Psoas muscle (tissue), 8 donors: ENCODE measurements around the gene SPP2. TPM values are rescaled to one million over a fixed set of nuclear protein-coding genes. Genes with fewer than 3 reads are reported as not detected.

ENCODE experiments used
- ATAC-seq, 4 donors: fragments of 200-7000 bp; cut with Tn5 transposase; one replicate each; pipeline ENCODE4 v1.9.1; 2020; ENCODE audit warnings: moderate library complexity in 3 of 4, mild to moderate bottlenecking in 2 of 4
- DNase-seq, 2 donors: peaks; one replicate each; pipeline ENCODE4 v3.0.0-alpha.2; 2020
- H3K27ac ChIP-seq: fragments of 200-600 bp; one replicate; pipeline ENCODE4 v1.8.0; 2022
- H3K27me3 ChIP-seq, 3 donors: fragments of 200-600 bp in 1 of 3; one replicate each; pipeline versions ENCODE4 v1.6.1 to v1.8.0; 2013 to 2022; ENCODE audit warnings: low read length in 2 of 3, mild to moderate bottlenecking in 2 of 3, moderate library complexity in 1 of 3; ENCODE audit not compliant: insufficient read depth in 3 of 3
- H3K36me3 ChIP-seq, 2 donors: fragments of 200-600 bp in 1 of 2; one replicate each; pipeline versions ENCODE4 v1.6.1 to v1.8.0; 2013 to 2022; ENCODE audit warnings: low read depth in 1 of 2, mild to moderate bottlenecking in 1 of 2, moderate library complexity in 1 of 2; ENCODE audit not compliant: insufficient read depth in 1 of 2
- H3K4me1 ChIP-seq: fragments of 200-600 bp; one replicate; pipeline ENCODE4 v1.8.0; 2022
- H3K4me3 ChIP-seq: fragments of 200-600 bp; one replicate; pipeline ENCODE4 v1.8.0; 2022; ENCODE audit warnings: mild to moderate bottlenecking
- H3K9me3 ChIP-seq: fragments of 200-600 bp; one replicate; pipeline ENCODE4 v1.8.0; 2022
- WGBS, 3 donors: extraction: QIAGEN DNeasy Blood & Tissue Kit; methylation state at CpG; one replicate each; pipeline versions ENCODE4 v1.1.6 to v1.1.7; 2013; 5-methylcytosine and 5-hydroxymethylcytosine counted together
- intact Hi-C, 2 donors: fragments of 100-400 bp; cut with DNase I; formaldehyde crosslinking; loops; one replicate each; pipeline versions ENCODE4 v1.11.0 to v1.14.2; 2022
- polyA plus RNA-seq, 3 donors: library from polyadenylated mRNA; stranded (reverse); fragments of 200-250 nt; gene quantifications; one replicate each; pipeline ENCODE4 v1.2.3, GENCODE V29; 2013
- total RNA-seq, 4 donors: library from RNA; stranded (reverse); fragmentation: NEBNext Ultra II Directional in 2 of 4; extraction: Animal tissue kit (Norgen Biotek cat#: 25700) in 2 of 4; gene quantifications; one replicate each; pipeline versions ENCODE4 v1.2.1 to v1.2.4, GENCODE V29; 2021 to 2023
- TF ChIP-seq, protein P1 (sequence below): fragments of 200-600 bp; IDR thresholded peaks from one replicate; pipeline ENCODE4 v1.8.0; 2022; ENCODE audit warnings: antibody characterized with exemption
- donor health status: healthy with polysubstance abuse.
- donor health status: DM: no; HTN: no; CAD: no; lungs with moderate emphysema.
- donor health status: Bipolar disorder and iron deficiency.
- donor health status: healthy.
- donor health status: DM: yes; HTN: yes; CAD: no.
- donor health status: DM: no; HTN: no; CAD: no.
- donor health status: DM: no; HTN: no; CAD: no.
- donor health status: DM: yes; HTN: yes; CAD: no.

SPP2 gene
- total and polyA plus RNA-seq, 7 donors: not detected

DNA sequence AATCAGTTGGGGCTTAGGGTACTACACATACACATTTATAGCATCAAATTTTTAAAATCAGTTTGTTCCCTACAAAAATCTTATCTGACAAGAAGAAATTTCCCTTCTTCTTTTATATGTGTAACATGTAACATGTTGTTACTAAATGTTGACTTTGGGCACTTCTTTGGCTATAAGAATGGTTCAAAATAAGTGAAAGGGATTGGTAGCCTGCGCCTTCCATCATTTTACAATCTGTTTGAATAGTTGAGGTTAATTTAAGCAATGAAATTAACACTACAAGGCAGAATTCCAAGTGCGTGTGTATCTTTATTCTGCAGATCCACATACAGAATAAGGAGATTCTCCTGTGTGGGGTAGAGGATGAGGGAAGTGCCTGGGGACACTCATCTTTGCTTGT is 30.2 kb upstream of the SPP2 start:
- Histone ChIP-seq H3K36me3 (no peaks in the 10 kb centered on the region), H3K4me3 (no peak overlapping the region), H3K9me3 (no peaks in the 10 kb centered on the region), H3K27ac (no peak overlapping the region), H3K27me3 (peaks cover 0 to 4% (median 0%) of the 10 kb centered on the region in 3 donors), H3K4me1 (no peaks in the 10 kb centered on the region)
- DNase-seq (no peak), ATAC-seq (no peak)
- intact Hi-C loops: no loop called here
- 84 to 96% (median 85%) methylated on average over 2 of the region's 2 CpGs for WGBS, 3 donors
- TF ChIP-seq, protein P1, sequence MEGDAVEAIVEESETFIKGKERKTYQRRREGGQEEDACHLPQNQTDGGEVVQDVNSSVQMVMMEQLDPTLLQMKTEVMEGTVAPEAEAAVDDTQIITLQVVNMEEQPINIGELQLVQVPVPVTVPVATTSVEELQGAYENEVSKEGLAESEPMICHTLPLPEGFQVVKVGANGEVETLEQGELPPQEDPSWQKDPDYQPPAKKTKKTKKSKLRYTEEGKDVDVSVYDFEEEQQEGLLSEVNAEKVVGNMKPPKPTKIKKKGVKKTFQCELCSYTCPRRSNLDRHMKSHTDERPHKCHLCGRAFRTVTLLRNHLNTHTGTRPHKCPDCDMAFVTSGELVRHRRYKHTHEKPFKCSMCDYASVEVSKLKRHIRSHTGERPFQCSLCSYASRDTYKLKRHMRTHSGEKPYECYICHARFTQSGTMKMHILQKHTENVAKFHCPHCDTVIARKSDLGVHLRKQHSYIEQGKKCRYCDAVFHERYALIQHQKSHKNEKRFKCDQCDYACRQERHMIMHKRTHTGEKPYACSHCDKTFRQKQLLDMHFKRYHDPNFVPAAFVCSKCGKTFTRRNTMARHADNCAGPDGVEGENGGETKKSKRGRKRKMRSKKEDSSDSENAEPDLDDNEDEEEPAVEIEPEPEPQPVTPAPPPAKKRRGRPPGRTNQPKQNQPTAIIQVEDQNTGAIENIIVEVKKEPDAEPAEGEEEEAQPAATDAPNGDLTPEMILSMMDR: no peak

DNA sequence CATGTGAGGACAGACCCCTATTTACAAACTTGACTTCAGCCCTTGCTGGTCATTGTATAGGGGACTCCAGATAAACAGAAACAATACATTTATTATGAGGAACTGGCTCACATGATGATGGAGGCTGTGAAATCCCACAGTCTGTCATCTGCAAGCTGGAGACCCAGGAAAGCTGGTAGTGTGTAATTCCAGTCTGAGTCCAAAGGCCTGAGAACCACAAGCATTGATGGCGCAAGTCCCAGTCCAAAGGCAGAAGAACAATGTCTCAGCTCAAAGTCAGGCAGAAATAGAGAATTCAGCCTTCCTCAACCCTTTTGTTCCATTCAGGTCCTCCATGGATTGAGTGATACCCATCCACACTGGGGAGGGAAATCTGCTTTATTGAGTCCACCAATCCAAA is 28.1 kb upstream of the SPP2 start:
- no peaks in the 10 kb centered on the region for H3K4me1 ChIP-seq
- ATAC-seq (no peak), DNase-seq (no peak)
- no peak overlapping the region for H3K27ac ChIP-seq
- H3K36me3 ChIP-seq: no peaks in the 10 kb centered on the region
- peaks cover 0 to 4% (median under 1%) of the 10 kb centered on the region in 3 donors for H3K27me3 ChIP-seq
- no peaks in the 10 kb centered on the region for H3K9me3 ChIP-seq
- TF ChIP-seq, protein P1: no peak
- H3K4me3 ChIP-seq: no peak overlapping the region
- intact Hi-C loops: no loop called here
- WGBS, 3 donors: 96 to 100% (median 100%) methylated on average over 1 of the region's 1 CpG

DNA sequence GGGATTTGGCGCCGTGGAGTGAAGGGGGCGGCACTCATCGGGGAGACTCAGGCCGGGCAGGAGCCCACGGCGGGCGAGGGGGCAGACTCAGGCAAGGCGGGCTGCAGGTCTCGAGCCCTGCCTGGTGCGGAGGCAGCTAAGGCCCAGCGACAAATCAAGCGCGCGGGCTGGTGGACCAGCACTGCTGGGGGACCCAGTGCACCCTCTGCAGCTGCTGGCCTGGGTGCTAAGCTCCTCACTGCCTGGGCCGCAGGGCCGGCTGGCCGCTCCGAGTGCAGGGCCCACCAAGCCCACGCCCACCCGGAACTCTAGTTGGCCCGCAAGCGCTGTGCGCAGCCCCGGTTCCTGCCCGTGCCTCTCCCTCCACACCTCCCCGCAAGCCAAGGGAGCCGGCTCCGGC is 26.2 kb upstream of the SPP2 start:
- no peaks in the 10 kb centered on the region for H3K9me3 ChIP-seq
- intact Hi-C loops: no loop called here
- ATAC-seq: no peak

DNA sequence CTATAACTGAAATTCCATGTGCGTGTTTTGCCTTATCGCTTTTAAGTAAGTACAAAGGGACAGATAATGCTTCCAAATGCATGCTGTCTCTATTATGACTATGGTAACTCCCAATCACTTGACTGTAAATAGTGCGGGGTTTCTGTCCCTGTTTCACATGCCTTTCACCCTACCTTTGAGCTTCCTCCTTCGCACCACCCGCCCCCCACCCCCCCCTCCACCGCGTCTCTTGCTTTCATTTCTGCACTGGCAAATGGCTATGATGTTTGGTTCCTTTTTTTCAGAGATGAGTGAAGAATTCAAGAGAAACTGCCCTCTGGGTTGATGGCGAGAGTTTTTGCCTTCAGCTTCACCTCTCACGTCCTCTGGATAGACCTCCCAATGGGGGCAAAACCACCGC is 25.0 kb upstream of the SPP2 start:
- ATAC-seq: no peak
- 29 to 35% (median 29%) methylated on average over 10 of the region's 10 CpGs for WGBS, 3 donors
- H3K36me3 ChIP-seq: no peaks in the 10 kb centered on the region

More for the DNA sequence above, 26.2 kb upstream of the SPP2 start:
- Histone ChIP-seq H3K36me3 (no peaks in the 10 kb centered on the region), H3K4me1 (no peaks in the 10 kb centered on the region), H3K4me3 (no peak overlapping the region), H3K27ac (no peak overlapping the region), H3K27me3 (peaks cover 0 to 6% (median 4%) of the 10 kb centered on the region in 3 donors)
- DNase-seq: no peak
- TF ChIP-seq, protein P1: no peak
- 93 to 98% (median 96%) methylated on average over 22 to 29 of the region's 29 CpGs for WGBS, 3 donors

More for the DNA sequence above, 25.0 kb upstream of the SPP2 start:
- TF ChIP-seq, protein P1: no peak
- H3K27me3 ChIP-seq: peaks cover 0 to 7% (median 2%) of the 10 kb centered on the region in 3 donors
- intact Hi-C loops: no loop called here
- H3K4me1 ChIP-seq: no peaks in the 10 kb centered on the region
- H3K27ac ChIP-seq: no peak overlapping the region
- peak overlapping the region; percentile 15 for H3K4me3 ChIP-seq
- DNase-seq: no peak
- no peaks in the 10 kb centered on the region for H3K9me3 ChIP-seq
